LNCaP clone FGC (cell line): ENCODE measurements around the gene MKI67.
"Not testable (repeated sequence)": the region's sequence is repeated elsewhere in the genome, so short reads cannot be mapped to it uniquely, and the experiment has no call there.

ENCODE experiments used
- DNase-seq: peaks from one replicate; pipeline ENCODE4 v3.0.0-alpha.2; 2011; ENCODE audit warnings: low read depth
- H3K4me3 ChIP-seq: 2 replicates; pipeline ENCODE4 v1.5.1; 2011; ENCODE audit warnings: mild to moderate bottlenecking, low read depth, low read length, control low read depth
- CTCF ChIP-seq: IDR thresholded peaks from 2 replicates; pipeline ENCODE4 v1.5.1; 2012; ENCODE audit warnings: mild to moderate bottlenecking; ENCODE audit not compliant: control insufficient read depth, insufficient read depth; ENCODE audit errors: extremely low read depth

MKI67 gene

GRCh38 chr10:128149267-128150014 lies 23.2 kb upstream of the MKI67 start:
- H3K4me3 ChIP-seq: no peak overlapping the region
- TF ChIP-seq CTCF: no peak
- DNase-seq: no peak

GRCh38 chr10:128147669-128148068 lies 21.4 kb upstream of the MKI67 start:
- TF ChIP-seq CTCF: no peak
- DNase-seq: no peak
- no peak overlapping the region for H3K4me3 ChIP-seq

GRCh38 chr10:128147064-128147463 lies 20.8 kb upstream of the MKI67 start:
- no peak overlapping the region for H3K4me3 ChIP-seq
- DNase-seq: no peak
- no peak for TF ChIP-seq CTCF

- TF ChIP-seq CTCF: no peak
- DNase-seq: no peak
- no peak overlapping the region for H3K4me3 ChIP-seq
Observed at GRCh38 chr10:128144547-128144946, 18.3 kb upstream of the MKI67 start.

GRCh38 chr10:128143531-128143930 lies 17.3 kb upstream of the MKI67 start:
- TF ChIP-seq CTCF: no peak
- DNase-seq: no peak
- H3K4me3 ChIP-seq: no peak overlapping the region

GRCh38 chr10:128140425-128140824 lies 14.2 kb upstream of the MKI67 start:
- no peak for DNase-seq
- TF ChIP-seq CTCF: no peak
- H3K4me3 ChIP-seq: no peak overlapping the region

- not testable (repeated sequence) for DNase-seq, H3K4me3 ChIP-seq
Observed at GRCh38 chr10:128138429-128138828, 12.2 kb upstream of the MKI67 start.
